Measurements from ENCODE around the gene PTDSS2.
"Not testable (repeated sequence)": the region's sequence is repeated elsewhere in the genome, so short reads cannot be mapped to it uniquely, and the experiment has no call there.

PTDSS2 gene

DNA sequence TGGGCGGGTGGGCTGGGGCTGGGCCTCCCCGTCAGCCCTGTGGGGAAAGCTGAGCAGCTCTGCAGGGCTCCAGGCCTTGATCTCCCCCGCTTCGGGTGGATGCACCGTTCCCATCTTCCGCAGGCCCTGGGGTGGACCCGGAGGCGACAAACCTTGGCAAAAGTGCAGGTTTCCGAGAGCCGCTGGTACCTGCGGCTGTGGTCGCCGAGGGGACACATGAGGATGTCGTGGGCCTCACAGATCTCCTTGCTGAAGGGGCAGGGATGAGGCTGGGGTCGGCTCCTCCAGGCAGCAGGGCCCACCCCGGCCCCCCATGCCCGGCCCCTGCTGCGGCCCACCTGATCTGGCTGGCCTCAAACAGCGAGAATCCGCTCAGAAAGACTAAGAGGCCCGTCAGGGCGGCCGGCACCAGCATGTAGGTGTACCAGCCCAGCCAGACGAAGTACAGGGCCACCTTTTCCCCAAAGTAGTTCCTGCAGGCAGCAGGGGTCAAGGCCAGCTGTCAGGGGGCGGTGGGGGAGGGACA, 20.1 kb upstream of the PTDSS2 start:
- Mint-ChIP-seq H3K4me3 (no peak overlapping the region), H3K27ac (ENCODE audit: low read depth) (no peak overlapping the region), H3K36me3 (ENCODE audit: insufficient read depth) (peaks cover 8% of the 10 kb centered on the region), H3K9me3 (no peaks in the 10 kb centered on the region), H3K27me3 (no peaks in the 10 kb centered on the region), H3K4me1 (no peaks in the 10 kb centered on the region)
- no peak for ATAC-seq (replicated peaks; ENCODE audit: extremely low read depth, poor library complexity, severe bottlenecking)
- DNase-seq (ENCODE audit: low spot score in 2 of 2) = no peak

- no peak overlapping the region for H3K4me3 Mint-ChIP-seq
- H3K27ac Mint-ChIP-seq (ENCODE audit: low read depth) = no peak overlapping the region
- no peaks in the 10 kb centered on the region for H3K4me1 Mint-ChIP-seq
These were observed 18.2 kb upstream of the PTDSS2 start for GRCh38 chr11:431921-432320.

DNA sequence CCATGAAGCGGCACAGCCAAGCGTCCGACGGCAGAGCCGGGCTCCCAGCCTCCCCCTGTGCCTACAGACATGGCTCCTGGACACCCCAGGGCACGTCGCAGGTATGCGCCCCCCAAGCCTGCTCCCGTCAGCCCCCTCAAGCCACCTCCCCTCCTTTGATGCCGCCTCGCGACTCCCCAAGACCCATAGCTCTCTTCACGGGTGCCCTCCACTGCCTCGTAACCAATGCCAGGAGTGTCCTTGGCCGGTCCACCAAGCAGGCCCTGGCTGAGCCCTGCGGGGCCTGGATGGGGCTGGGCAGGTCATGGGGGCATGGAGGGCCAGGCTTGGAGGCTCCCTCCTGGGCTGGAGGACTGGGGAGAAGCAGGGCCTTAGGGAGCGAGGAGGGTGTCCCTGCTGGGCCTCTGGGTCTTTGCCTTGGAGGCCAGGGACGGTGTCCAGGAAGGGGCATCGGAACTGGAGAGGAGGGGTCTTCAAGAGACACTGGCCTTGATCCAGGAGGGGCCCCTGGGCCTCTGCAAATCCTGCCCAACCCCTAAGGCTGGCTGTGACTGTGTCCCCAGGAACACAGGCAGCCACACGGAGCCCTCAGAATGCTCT, 17.5 kb upstream of the PTDSS2 start:
- Mint-ChIP-seq H3K9me3 (no peaks in the 10 kb centered on the region), H3K4me3 (no peak overlapping the region), H3K4me1 (peaks cover 5% of the 10 kb centered on the region), H3K27me3 (no peaks in the 10 kb centered on the region), H3K27ac (ENCODE audit: low read depth) (no peak overlapping the region), H3K36me3 (ENCODE audit: insufficient read depth) (peaks cover 7% of the 10 kb centered on the region)
- no peak for ATAC-seq (replicated peaks; ENCODE audit: extremely low read depth, poor library complexity, severe bottlenecking)
- DNase-seq (ENCODE audit: low spot score in 2 of 2) = no peak

More at GRCh38 chr11:431921-432320, 18.2 kb upstream of the PTDSS2 start:
- no peak for ATAC-seq (replicated peaks; ENCODE audit: extremely low read depth, poor library complexity, severe bottlenecking)
- Mint-ChIP-seq H3K36me3 (ENCODE audit: insufficient read depth) (peaks cover 8% of the 10 kb centered on the region), H3K27me3 (no peaks in the 10 kb centered on the region), H3K9me3 (no peaks in the 10 kb centered on the region)
- DNase-seq (ENCODE audit: low spot score in 2 of 2) = no peak

DNA sequence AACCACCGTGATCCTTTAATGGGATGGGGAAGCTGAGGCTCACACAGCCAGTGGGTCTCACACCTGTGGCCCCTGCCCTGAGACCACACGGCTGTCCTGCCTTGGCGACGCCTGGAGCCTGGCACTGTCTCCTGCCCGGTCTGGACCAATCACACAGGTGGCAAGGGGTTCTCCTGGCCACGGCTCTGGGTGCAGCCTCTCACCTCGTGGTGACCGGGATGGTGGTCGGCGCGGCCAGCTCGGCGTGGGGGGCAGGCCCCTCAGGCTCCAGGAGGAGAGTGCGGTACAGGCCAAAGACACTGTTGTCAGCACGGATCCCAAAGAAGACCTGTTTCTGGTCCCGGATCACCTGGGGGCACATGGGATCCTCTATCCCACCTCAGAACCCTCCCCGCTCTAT, 17.0 kb upstream of the PTDSS2 start:
- no peak for DNase-seq (ENCODE audit: low spot score in 2 of 2)
- Mint-ChIP-seq H3K36me3 (ENCODE audit: insufficient read depth) (peaks cover 6% of the 10 kb centered on the region), H3K27ac (ENCODE audit: low read depth) (no peak overlapping the region), H3K4me1 (peaks cover 6% of the 10 kb centered on the region), H3K27me3 (no peaks in the 10 kb centered on the region), H3K9me3 (no peaks in the 10 kb centered on the region), H3K4me3 (no peak overlapping the region)
- ATAC-seq (replicated peaks; ENCODE audit: extremely low read depth, poor library complexity, severe bottlenecking) = no peak

DNA sequence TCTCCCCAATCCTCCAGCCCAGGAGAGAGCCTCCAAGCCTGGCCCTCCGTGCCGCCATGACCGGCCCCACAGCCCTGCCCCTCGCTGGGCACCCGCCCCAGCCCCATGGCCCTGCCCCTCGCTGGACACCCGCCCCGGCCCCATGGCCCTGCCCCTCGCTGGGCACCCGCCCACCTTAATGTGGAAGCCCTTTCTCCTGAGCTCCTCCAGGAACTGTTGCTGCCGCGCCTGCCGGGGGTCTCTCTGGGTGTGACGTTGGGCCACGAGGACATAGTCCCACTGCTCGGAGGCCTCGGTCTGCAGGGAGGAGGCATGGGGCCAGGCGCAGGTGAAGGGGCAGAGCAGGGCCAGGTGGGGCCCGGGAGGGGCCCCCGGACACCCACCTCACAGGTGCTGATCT, 16.4 kb upstream of the PTDSS2 start:
- Mint-ChIP-seq H3K4me1 (peaks cover 6% of the 10 kb centered on the region), H3K27ac (ENCODE audit: low read depth) (no peak overlapping the region), H3K27me3 (no peaks in the 10 kb centered on the region), H3K9me3 (no peaks in the 10 kb centered on the region), H3K36me3 (ENCODE audit: insufficient read depth) (peaks cover 5% of the 10 kb centered on the region), H3K4me3 (no peak overlapping the region)
- DNase-seq (ENCODE audit: low spot score in 2 of 2) (no peak), ATAC-seq (replicated peaks; ENCODE audit: extremely low read depth, poor library complexity, severe bottlenecking) (no peak)

GRCh38 chr11:434496-434895, 15.6 kb upstream of the PTDSS2 start:
- DNase-seq (ENCODE audit: low spot score in 2 of 2) (no peak), ATAC-seq (replicated peaks; ENCODE audit: extremely low read depth, poor library complexity, severe bottlenecking) (no peak)
- Mint-ChIP-seq H3K4me1 (peaks cover 14% of the 10 kb centered on the region), H3K27me3 (no peaks in the 10 kb centered on the region), H3K36me3 (ENCODE audit: insufficient read depth) (peaks cover 2% of the 10 kb centered on the region), H3K4me3 (no peak overlapping the region), H3K27ac (ENCODE audit: low read depth) (no peak overlapping the region), H3K9me3 (no peaks in the 10 kb centered on the region)

DNA sequence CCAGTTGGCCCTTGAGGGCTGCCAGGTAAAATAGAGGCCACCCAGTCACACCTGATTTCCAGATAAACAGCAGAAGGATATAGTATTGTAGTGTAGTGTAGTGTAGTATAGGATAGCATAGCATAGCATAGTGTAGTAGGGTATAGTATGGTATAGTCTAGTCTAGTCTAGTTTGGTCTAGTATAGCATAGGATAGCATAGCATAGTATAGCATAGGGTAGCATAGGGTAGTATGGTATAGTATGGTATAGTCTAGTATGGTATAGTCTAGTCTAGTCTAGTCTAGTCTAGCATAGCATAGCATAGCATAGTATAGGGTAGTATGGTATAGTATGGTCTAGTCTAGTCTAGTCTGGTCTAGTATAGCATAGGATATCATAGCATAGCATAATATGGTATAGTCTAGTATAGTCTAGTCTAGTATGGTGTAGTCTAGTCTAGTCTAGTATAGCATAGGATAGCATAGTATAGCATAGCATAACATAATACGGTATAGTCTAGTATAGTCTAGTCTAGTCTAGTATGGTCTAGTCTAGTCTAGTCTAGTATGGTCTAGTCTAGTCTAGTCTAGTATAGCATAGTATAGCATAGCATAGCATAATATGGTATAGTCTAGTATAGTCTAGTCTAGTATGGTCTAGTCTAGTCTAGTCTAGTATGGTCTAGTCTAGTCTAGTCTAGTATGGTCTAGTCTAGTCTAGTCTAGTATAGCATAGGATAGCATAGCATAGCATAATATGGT, 14.9 kb upstream of the PTDSS2 start:
- H3K9me3 Mint-ChIP-seq; H3K36me3 Mint-ChIP-seq (ENCODE audit: insufficient read depth); H3K4me3 Mint-ChIP-seq; H3K27me3 Mint-ChIP-seq; H3K27ac Mint-ChIP-seq (ENCODE audit: low read depth); ATAC-seq (replicated peaks; ENCODE audit: extremely low read depth, poor library complexity, severe bottlenecking); DNase-seq (ENCODE audit: low spot score in 2 of 2): not testable (repeated sequence)
- H3K4me1 Mint-ChIP-seq = peaks cover 21% of the 10 kb centered on the region

DNA sequence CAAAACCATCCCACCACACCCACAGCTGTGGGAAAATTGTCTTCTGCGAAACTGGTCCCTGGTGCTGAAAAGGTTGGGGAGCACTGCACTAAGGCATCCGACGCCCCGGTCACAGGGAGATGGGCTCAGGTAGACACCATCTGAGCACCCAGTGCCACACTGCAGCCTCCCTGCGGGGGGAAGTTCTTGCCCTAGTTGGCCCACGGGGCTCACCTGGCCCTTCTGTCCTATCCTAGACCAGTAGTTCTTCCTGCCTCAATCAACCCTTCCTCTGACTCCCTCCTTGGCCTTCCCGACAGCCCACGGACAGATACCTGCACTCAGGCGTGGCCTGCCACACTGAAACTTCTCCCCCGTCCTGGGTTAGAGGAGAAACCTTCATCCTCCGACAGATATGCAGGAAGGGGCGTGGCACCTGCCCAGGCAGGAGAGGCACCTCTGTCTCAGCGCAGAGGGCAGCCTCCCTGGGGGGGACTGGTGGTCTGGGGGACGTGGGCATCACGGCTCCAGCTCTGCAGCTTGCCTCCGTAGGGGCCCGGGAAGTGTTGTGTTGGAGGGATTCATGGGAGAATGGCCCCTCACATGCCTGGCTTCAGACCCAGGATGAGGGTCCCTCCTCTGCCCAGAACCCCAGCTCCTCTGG, 12.7 kb upstream of the PTDSS2 start:
- Mint-ChIP-seq H3K9me3 (no peaks in the 10 kb centered on the region), H3K4me1 (peaks cover 31% of the 10 kb centered on the region), H3K27me3 (no peaks in the 10 kb centered on the region), H3K36me3 (ENCODE audit: insufficient read depth) (peaks cover 1% of the 10 kb centered on the region), H3K4me3 (no peak overlapping the region), H3K27ac (ENCODE audit: low read depth) (no peak overlapping the region)
- ATAC-seq (replicated peaks; ENCODE audit: extremely low read depth, poor library complexity, severe bottlenecking) (no peak), DNase-seq (ENCODE audit: low spot score in 2 of 2) (no peak)

DNA sequence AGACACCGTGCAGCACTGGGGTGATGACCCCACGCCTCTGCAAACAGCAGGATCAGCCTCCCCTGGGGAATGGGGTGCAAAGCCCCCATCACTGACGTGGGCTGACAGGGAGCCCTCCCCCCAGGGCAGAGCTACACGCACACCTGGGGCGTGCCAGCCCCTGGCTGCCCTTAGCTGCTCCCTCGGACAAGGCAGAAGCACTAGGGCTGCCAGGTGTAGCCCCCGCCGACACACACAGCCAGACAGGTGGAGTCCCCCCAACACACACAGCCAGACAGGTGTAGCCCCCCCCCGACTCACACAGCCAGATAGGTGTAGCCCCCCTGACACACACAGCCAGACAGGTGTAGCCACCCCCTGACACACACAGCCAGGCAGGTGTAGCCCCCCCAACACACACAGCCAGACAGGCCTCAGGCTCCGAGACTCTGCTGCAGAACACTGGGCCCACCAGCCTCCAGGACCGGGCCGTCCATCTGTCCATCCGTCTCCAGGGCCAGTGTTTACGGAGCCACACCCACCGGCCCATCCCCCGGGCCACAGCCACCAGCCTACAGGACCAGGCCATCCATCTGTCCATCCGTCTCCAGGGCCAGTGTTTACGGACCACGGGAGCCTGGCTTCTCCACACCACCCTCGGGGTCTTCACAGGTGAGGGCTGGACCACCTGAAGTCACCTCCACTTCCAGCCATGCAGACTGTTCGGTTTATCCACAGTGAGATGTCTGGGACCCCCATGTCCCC, 11.8 kb upstream of the PTDSS2 start:
- ATAC-seq (replicated peaks; ENCODE audit: extremely low read depth, poor library complexity, severe bottlenecking) = no peak

GRCh38 chr11:439315-440064, 10.6 kb upstream of the PTDSS2 start:
- peak overlapping the region; percentile 64 for H3K4me3 Mint-ChIP-seq
- H3K27ac Mint-ChIP-seq (ENCODE audit: low read depth) = peak overlapping the region; percentile 49
- ATAC-seq (replicated peaks; ENCODE audit: extremely low read depth, poor library complexity, severe bottlenecking) (no peak), DNase-seq (ENCODE audit: low spot score in 2 of 2) (no peak)
- H3K36me3 Mint-ChIP-seq (ENCODE audit: insufficient read depth) = peaks cover 2% of the 10 kb centered on the region
- no peaks in the 10 kb centered on the region for H3K9me3 Mint-ChIP-seq
- peaks cover 31% of the 10 kb centered on the region for H3K4me1 Mint-ChIP-seq
- no peaks in the 10 kb centered on the region for H3K27me3 Mint-ChIP-seq

More for the DNA sequence above, 11.8 kb upstream of the PTDSS2 start:
- Mint-ChIP-seq H3K4me1 (peaks cover 31% of the 10 kb centered on the region), H3K27me3 (no peaks in the 10 kb centered on the region), H3K36me3 (ENCODE audit: insufficient read depth) (peaks cover 2% of the 10 kb centered on the region), H3K9me3 (no peaks in the 10 kb centered on the region), H3K27ac (ENCODE audit: low read depth) (no peak overlapping the region), H3K4me3 (no peak overlapping the region)
- no peak for DNase-seq (ENCODE audit: low spot score in 2 of 2)

- Mint-ChIP-seq H3K36me3 (ENCODE audit: insufficient read depth) (peaks cover 2% of the 10 kb centered on the region), H3K9me3 (no peaks in the 10 kb centered on the region), H3K4me3 (peak overlapping the region; percentile 64), H3K27me3 (no peaks in the 10 kb centered on the region), H3K27ac (ENCODE audit: low read depth) (peak overlapping the region; percentile 49), H3K4me1 (peaks cover 31% of the 10 kb centered on the region)
- ATAC-seq (replicated peaks; ENCODE audit: extremely low read depth, poor library complexity, severe bottlenecking) (no peak), DNase-seq (ENCODE audit: low spot score in 2 of 2) (no peak)
These were observed 9.7 kb upstream of the PTDSS2 start for GRCh38 chr11:440065-441042.

All from central memory CD8-positive, alpha-beta T cell (primary cell).